Astrocyte (in vitro differentiated cells and primary cell): ENCODE measurements around the gene NDOR1. TPM values are rescaled to one million over a fixed set of nuclear protein-coding genes. Genes with fewer than 3 reads are reported as not detected.

Experiments used
- DNase-seq: peaks from one replicate; pipeline ENCODE4 v3.0.0-alpha.2; 2010; ENCODE audit warnings: low read depth
- FAIRE-seq: peaks from 2 replicates; lab custom pipeline; 2011; peaks lifted over from hg19 to GRCh38; lab: Jason Lieb, UNC
- H2AFZ ChIP-seq: 2 replicates; pipeline ENCODE4 v1.6.0; 2012; ENCODE audit warnings: low read depth, low read length, inconsistent platforms
- H3K27ac ChIP-seq: 2 replicates; pipeline ENCODE4 v1.5.1; 2011; ENCODE audit warnings: low read depth, low read length, inconsistent platforms
- H3K27me3 ChIP-seq: 2 replicates; pipeline ENCODE4 v1.6.0; 2011; ENCODE audit warnings: low read length, inconsistent platforms; ENCODE audit not compliant: insufficient read depth
- H3K36me3 ChIP-seq: 2 replicates; pipeline ENCODE4 v1.5.1; 2011; ENCODE audit warnings: low read length, inconsistent platforms; ENCODE audit not compliant: insufficient read depth
- H3K4me1 ChIP-seq: 2 replicates; pipeline ENCODE4 v1.5.1; 2011; ENCODE audit warnings: low read length, inconsistent platforms; ENCODE audit not compliant: insufficient read depth
- H3K4me2 ChIP-seq: 2 replicates; pipeline ENCODE4 v1.6.0; 2012; ENCODE audit warnings: low read length, inconsistent platforms
- H3K4me3 ChIP-seq: 2 replicates; pipeline ENCODE4 v1.5.1; 2011; ENCODE audit warnings: low read depth, mild to moderate bottlenecking, low read length, inconsistent platforms; ENCODE audit not compliant: insufficient read depth
- H3K79me2 ChIP-seq: 2 replicates; pipeline ENCODE4 v1.6.0; 2012; ENCODE audit warnings: mild to moderate bottlenecking, low read length, inconsistent platforms; ENCODE audit not compliant: insufficient read depth
- H3K9ac ChIP-seq: 2 replicates; pipeline ENCODE4 v1.6.0; 2012; ENCODE audit warnings: mild to moderate bottlenecking, low read length, inconsistent platforms
- H3K9me3 ChIP-seq: 2 replicates; pipeline ENCODE4 v1.5.1; 2012; ENCODE audit warnings: low read depth, mild to moderate bottlenecking, low read length, inconsistent platforms; ENCODE audit not compliant: insufficient read depth
- H4K20me1 ChIP-seq: 2 replicates; pipeline ENCODE4 v1.6.0; 2012; ENCODE audit warnings: low read length, inconsistent platforms; ENCODE audit not compliant: insufficient read depth
- H3K27ac Mint-ChIP-seq: one replicate; pipeline ENCODE4 v1.8.0; 2021; ENCODE audit warnings: mild to moderate bottlenecking, mixed read lengths; ENCODE audit not compliant: unreplicated experiment
- H3K27me3 Mint-ChIP-seq: one replicate; pipeline ENCODE4 v1.8.0; 2021; ENCODE audit warnings: low read depth, mixed read lengths; ENCODE audit not compliant: unreplicated experiment
- H3K36me3 Mint-ChIP-seq: one replicate; pipeline ENCODE4 v1.8.0; 2021; ENCODE audit warnings: low read depth, mixed read lengths; ENCODE audit not compliant: unreplicated experiment
- H3K4me1 Mint-ChIP-seq: one replicate; pipeline ENCODE4 v1.8.0; 2021; ENCODE audit warnings: low read depth, mixed read lengths; ENCODE audit not compliant: unreplicated experiment
- H3K4me3 Mint-ChIP-seq: one replicate; pipeline ENCODE4 v1.8.0; 2021; ENCODE audit warnings: mild to moderate bottlenecking, moderate library complexity, mixed read lengths; ENCODE audit not compliant: unreplicated experiment
- H3K9me3 Mint-ChIP-seq: one replicate; pipeline ENCODE4 v1.8.0; 2021; ENCODE audit warnings: mild to moderate bottlenecking, mixed read lengths; ENCODE audit not compliant: unreplicated experiment
- CTCF ChIP-seq: IDR thresholded peaks from 2 replicates; pipeline ENCODE4 v1.5.1; 2011; ENCODE audit warnings: low read depth, mild to moderate bottlenecking, inconsistent platforms, low read length, moderate library complexity; ENCODE audit not compliant: insufficient read depth
- EZH2 ChIP-seq: IDR thresholded peaks from 2 replicates; pipeline ENCODE4 v1.6.1; 2012; ENCODE audit warnings: mild to moderate bottlenecking, low read length, inconsistent platforms; ENCODE audit not compliant: insufficient read depth
- total RNA-seq: library from RNA; stranded (reverse); gene quantifications from 2 replicates; pipeline ENCODE4 v1.2.1, GENCODE V29; 2021

NDOR1 gene
- total RNA-seq, 1 donor from 2014 or later = 14.5 TPM

- peaks cover 15% of the 10 kb centered on the region for H3K27me3 Mint-ChIP-seq
- peaks cover 18% of the 10 kb centered on the region for H3K27me3 ChIP-seq
Measured at GRCh38 chr9:137172901-137173795, 32.4 kb upstream of the NDOR1 start.

GRCh38 chr9:137173796-137174664 lies 31.5 kb upstream of the NDOR1 start:
- DNase-seq (no peak), FAIRE-seq (no peak)
- Histone ChIP-seq H3K27me3 (peaks cover 18% of the 10 kb centered on the region), H3K4me2 (no peak overlapping the region), H3K9me3 (no peaks in the 10 kb centered on the region), H3K4me3 (no peak overlapping the region), H2AFZ (no peak overlapping the region), H3K9ac (no peak overlapping the region), H3K27ac (no peak overlapping the region), H4K20me1 (peaks cover 17% of the 10 kb centered on the region), H3K36me3 (peaks cover 3% of the 10 kb centered on the region), H3K79me2 (no peaks in the 10 kb centered on the region), H3K4me1 (no peaks in the 10 kb centered on the region)
- Mint-ChIP-seq H3K4me1 (no peaks in the 10 kb centered on the region), H3K27me3 (peaks cover 13% of the 10 kb centered on the region), H3K4me3 (no peak overlapping the region), H3K9me3 (no peaks in the 10 kb centered on the region), H3K27ac (no peak overlapping the region), H3K36me3 (peaks cover 7% of the 10 kb centered on the region)
- no peak for TF ChIP-seq CTCF
- TF ChIP-seq EZH2 = no peak

More at GRCh38 chr9:137172901-137173795, 32.4 kb upstream of the NDOR1 start:
- no peaks in the 10 kb centered on the region for H3K9me3 Mint-ChIP-seq
- Histone ChIP-seq H3K4me2 (no peak overlapping the region), H4K20me1 (peaks cover 17% of the 10 kb centered on the region), H3K9me3 (no peaks in the 10 kb centered on the region), H3K36me3 (peaks cover 3% of the 10 kb centered on the region), H3K9ac (no peak overlapping the region), H2AFZ (no peak overlapping the region), H3K4me3 (no peak overlapping the region), H3K79me2 (no peaks in the 10 kb centered on the region), H3K4me1 (no peaks in the 10 kb centered on the region), H3K27ac (no peak overlapping the region)
- H3K36me3 Mint-ChIP-seq = peaks cover 7% of the 10 kb centered on the region
- no peaks in the 10 kb centered on the region for H3K4me1 Mint-ChIP-seq
- no peak overlapping the region for H3K27ac Mint-ChIP-seq
- DNase-seq (no peak), FAIRE-seq (no peak)
- no peak for TF ChIP-seq CTCF
- no peak for TF ChIP-seq EZH2
- no peak overlapping the region for H3K4me3 Mint-ChIP-seq
